Parathyroid adenoma (tissue), 2 donors: Measurements from ENCODE around the gene FNDC3B.

ENCODE experiments used
- H2AFZ ChIP-seq: fragments of 300-600 bp; sonication (generic); one replicate; pipeline ENCODE4 v1.7.0; 2017; ENCODE audit warnings: antibody characterized with exemption, mild to moderate bottlenecking
- H3K27ac ChIP-seq: fragments of 300-600 bp; sonication (generic); one replicate; pipeline ENCODE4 v1.7.0; 2017
- H3K27me3 ChIP-seq: fragments of 300-600 bp; sonication (generic); one replicate; pipeline ENCODE4 v1.7.0; 2017; ENCODE audit warnings: low read length; ENCODE audit not compliant: control insufficient read depth, insufficient read depth
- H3K36me3 ChIP-seq: fragments of 300-600 bp; sonication (generic); one replicate; pipeline ENCODE4 v1.7.0; 2017; ENCODE audit warnings: low read length; ENCODE audit not compliant: control insufficient read depth, insufficient read depth
- H3K4me1 ChIP-seq: fragments of 300-600 bp; sonication (generic); one replicate; pipeline ENCODE4 v1.7.0; 2017; ENCODE audit warnings: control low read depth
- H3K4me2 ChIP-seq: fragments of 300-600 bp; sonication (generic); one replicate; pipeline ENCODE4 v1.7.0; 2017; ENCODE audit warnings: low read length
- H3K4me3 ChIP-seq: fragments of 300-600 bp; sonication (generic); one replicate; pipeline ENCODE4 v1.7.0; 2017; ENCODE audit warnings: low read depth, low read length
- H3K79me2 ChIP-seq: fragments of 300-600 bp; sonication (generic); one replicate; pipeline ENCODE4 v1.7.0; 2017; ENCODE audit warnings: control low read depth
- H3K9ac ChIP-seq: fragments of 300-600 bp; sonication (generic); one replicate; pipeline ENCODE4 v1.7.0; 2017; ENCODE audit warnings: mild to moderate bottlenecking
- H3K9me3 ChIP-seq: fragments of 300-600 bp; sonication (generic); one replicate; pipeline ENCODE4 v1.7.0; 2017; ENCODE audit warnings: low read length; ENCODE audit not compliant: control insufficient read depth
- CTCF ChIP-seq: fragments of 300-600 bp; sonication (generic); IDR thresholded peaks from one replicate; pipeline ENCODE4 v1.7.0; 2017; ENCODE audit warnings: antibody characterized with exemption, mild to moderate bottlenecking
- donor health status: primary hyperparathyroidism.

FNDC3B gene

DNA sequence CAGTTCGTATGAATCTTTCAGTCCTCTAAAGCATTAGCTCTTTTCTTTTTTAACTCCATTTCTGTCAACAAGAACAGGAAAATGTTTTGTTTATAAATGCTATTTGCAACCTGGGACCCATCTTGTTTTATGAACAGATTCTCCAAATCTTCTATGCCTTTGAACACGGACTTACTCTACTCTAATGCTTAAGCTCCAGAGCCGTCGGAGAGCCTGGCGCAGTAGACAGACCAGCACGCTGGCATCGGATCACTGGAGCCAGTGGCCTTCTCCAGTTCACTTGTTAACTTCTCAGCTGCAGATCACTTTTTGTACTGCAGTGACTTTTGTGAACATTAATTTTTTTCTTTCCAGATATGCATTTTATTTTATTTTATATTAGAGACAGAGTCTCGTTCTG lies 286.1 kb downstream of the FNDC3B start:
- H2AFZ ChIP-seq: no peak overlapping the region
- no peaks in the 10 kb centered on the region for H3K36me3 ChIP-seq

GRCh38 chr3:172326993-172327392 lies 287.6 kb downstream of the FNDC3B start:
- Histone ChIP-seq H3K4me2 (no peak overlapping the region), H3K9ac (no peak overlapping the region), H3K4me3 (no peak overlapping the region), H3K79me2 (no peaks in the 10 kb centered on the region), H2AFZ (no peak overlapping the region), H3K4me1 (no peaks in the 10 kb centered on the region), H3K9me3 (no peaks in the 10 kb centered on the region), H3K36me3 (no peaks in the 10 kb centered on the region), H3K27me3 (no peaks in the 10 kb centered on the region), H3K27ac (no peak overlapping the region)
- no peak for TF ChIP-seq CTCF

More for the DNA sequence above, 286.1 kb downstream of the FNDC3B start:
- Histone ChIP-seq H3K4me2 (no peak overlapping the region), H3K27ac (no peak overlapping the region), H3K9me3 (no peaks in the 10 kb centered on the region), H3K27me3 (no peaks in the 10 kb centered on the region), H3K4me3 (no peak overlapping the region), H3K4me1 (no peaks in the 10 kb centered on the region), H3K79me2 (no peaks in the 10 kb centered on the region), H3K9ac (no peak overlapping the region)
- no peak for TF ChIP-seq CTCF

- TF ChIP-seq CTCF: no peak
- no peaks in the 10 kb centered on the region for H3K27me3 ChIP-seq
- no peaks in the 10 kb centered on the region for H3K36me3 ChIP-seq
- no peak overlapping the region for H3K9ac ChIP-seq
- H3K4me1 ChIP-seq: no peaks in the 10 kb centered on the region
- H3K27ac ChIP-seq: no peak overlapping the region
- H3K4me2 ChIP-seq: no peak overlapping the region
- H3K9me3 ChIP-seq: no peaks in the 10 kb centered on the region
- H2AFZ ChIP-seq: no peak overlapping the region
- H3K79me2 ChIP-seq: no peaks in the 10 kb centered on the region
- no peak overlapping the region for H3K4me3 ChIP-seq
These were observed 288.9 kb downstream of the FNDC3B start for GRCh38 chr3:172328282-172328681.

- Histone ChIP-seq H3K36me3 (no peaks in the 10 kb centered on the region), H3K27ac (no peak overlapping the region)
These were observed 289.7 kb downstream of the FNDC3B start for GRCh38 chr3:172329070-172329469.

More at GRCh38 chr3:172329070-172329469, 289.7 kb downstream of the FNDC3B start:
- H3K9ac ChIP-seq: no peak overlapping the region
- H3K4me3 ChIP-seq: no peak overlapping the region
- H3K4me2 ChIP-seq: no peak overlapping the region
- no peak overlapping the region for H2AFZ ChIP-seq
- H3K27me3 ChIP-seq: no peaks in the 10 kb centered on the region
- H3K79me2 ChIP-seq: no peaks in the 10 kb centered on the region
- no peaks in the 10 kb centered on the region for H3K4me1 ChIP-seq
- no peaks in the 10 kb centered on the region for H3K9me3 ChIP-seq
- no peak for TF ChIP-seq CTCF
